Fibroblast of lung (primary cell): ENCODE measurements around the gene ZNF554.

ENCODE experiments used
- EZH2 ChIP-seq: IDR thresholded peaks from 2 replicates; pipeline ENCODE4 v1.5.1; 2012; ENCODE audit warnings: low read length, control low read depth, mild to moderate bottlenecking; ENCODE audit errors: missing control alignments
- TF ChIP-seq, protein P1 (sequence below), 2 donors: IDR thresholded peaks in 1 of 2; conservative IDR thresholded peaks in 1 of 2; 1 replicate in 1 of 2; 2 replicates in 1 of 2; pipeline ENCODE4 v1.5.1; 2011 to 2012; ENCODE audit warnings: low read length in 2 of 2, control low read depth in 1 of 2, inconsistent platforms in 1 of 2, low read depth in 1 of 2, mild to moderate bottlenecking in 1 of 2

DNA sequence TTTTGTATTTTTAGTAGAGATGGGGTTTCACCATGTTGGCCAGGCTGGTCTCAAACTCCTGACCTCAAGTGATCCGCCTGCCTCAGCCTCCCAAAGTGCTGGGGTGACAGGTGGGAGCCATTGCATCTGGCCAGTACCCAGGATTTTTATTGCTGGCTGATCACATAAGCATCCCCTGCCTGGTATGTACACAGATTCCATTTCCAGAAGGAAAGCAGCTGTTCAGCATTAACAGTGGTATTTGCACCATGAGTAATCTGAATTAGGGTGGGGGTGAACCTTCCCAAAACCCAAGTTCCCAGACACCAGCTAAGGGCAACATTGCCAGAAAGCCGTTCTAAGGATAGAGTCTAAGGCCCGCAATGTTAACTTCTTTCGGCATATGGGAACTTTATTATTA is 28.9 kb downstream of the ZNF554 start:
- TF ChIP-seq, protein P1, sequence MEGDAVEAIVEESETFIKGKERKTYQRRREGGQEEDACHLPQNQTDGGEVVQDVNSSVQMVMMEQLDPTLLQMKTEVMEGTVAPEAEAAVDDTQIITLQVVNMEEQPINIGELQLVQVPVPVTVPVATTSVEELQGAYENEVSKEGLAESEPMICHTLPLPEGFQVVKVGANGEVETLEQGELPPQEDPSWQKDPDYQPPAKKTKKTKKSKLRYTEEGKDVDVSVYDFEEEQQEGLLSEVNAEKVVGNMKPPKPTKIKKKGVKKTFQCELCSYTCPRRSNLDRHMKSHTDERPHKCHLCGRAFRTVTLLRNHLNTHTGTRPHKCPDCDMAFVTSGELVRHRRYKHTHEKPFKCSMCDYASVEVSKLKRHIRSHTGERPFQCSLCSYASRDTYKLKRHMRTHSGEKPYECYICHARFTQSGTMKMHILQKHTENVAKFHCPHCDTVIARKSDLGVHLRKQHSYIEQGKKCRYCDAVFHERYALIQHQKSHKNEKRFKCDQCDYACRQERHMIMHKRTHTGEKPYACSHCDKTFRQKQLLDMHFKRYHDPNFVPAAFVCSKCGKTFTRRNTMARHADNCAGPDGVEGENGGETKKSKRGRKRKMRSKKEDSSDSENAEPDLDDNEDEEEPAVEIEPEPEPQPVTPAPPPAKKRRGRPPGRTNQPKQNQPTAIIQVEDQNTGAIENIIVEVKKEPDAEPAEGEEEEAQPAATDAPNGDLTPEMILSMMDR (conservative IDR thresholded peaks at IDR 0.05 in 1 of 2, IDR thresholded peaks at IDR 0.05 in 1 of 2; ENCODE audit: low read depth in 1 of 2, low read length in 2 of 2), result no peak
- no peak for TF ChIP-seq EZH2
